Body of pancreas (tissue), 4 donors: ENCODE data around the gene SLC6A11. TPM values are rescaled to one million over a fixed set of nuclear protein-coding genes. Genes with fewer than 3 reads are reported as not detected.

ENCODE experiments used
- ATAC-seq: fragments of 150-250 bp; one replicate; pipeline ENCODE4 v1.9.1; 2016
- DNase-seq, 4 donors: peaks; one replicate each; pipeline ENCODE4 v3.0.0-alpha.2; 2019
- H3K27ac ChIP-seq, 4 donors: fragments of 200-600 bp; sonication (generic); 1 replicate in 3 of 4; 2 replicates in 1 of 4; pipeline versions ENCODE4 v1.5.1 to v1.6.1; 2016 to 2019; ENCODE audit warnings: mild to moderate bottlenecking in 1 of 4, mixed read lengths in 1 of 4, moderate library complexity in 1 of 4
- H3K27me3 ChIP-seq, 2 donors: fragments of 200-600 bp; sonication (generic); one replicate each; pipeline ENCODE4 v1.6.0; 2016; ENCODE audit warnings: mild to moderate bottlenecking in 1 of 2
- H3K36me3 ChIP-seq, 2 donors: fragments of 200-600 bp; sonication (generic); replicated peaks in 1 of 2; 2 replicates each; pipeline ENCODE4 v1.5.1; 2016; ENCODE audit warnings: low read depth in 2 of 2; ENCODE audit not compliant: insufficient read depth in 1 of 2
- H3K4me1 ChIP-seq: fragments of 200-600 bp; sonication (generic); one replicate; pipeline ENCODE4 v1.6.0; 2016
- H3K4me3 ChIP-seq, 2 donors: fragments of 200-600 bp; sonication (generic); 1 replicate in 1 of 2; 2 replicates in 1 of 2; pipeline ENCODE4 v1.5.1; 2016 to 2019
- H3K9me3 ChIP-seq, 3 donors: fragments of 200-600 bp; sonication (generic); 1 replicate in 2 of 3; 2 replicates in 1 of 3; pipeline ENCODE4 v1.5.1; 2016
- CTCF ChIP-seq, 7 experiments: fragments of 450-650 bp in 4 of 7; fragments of 200-600 bp in 3 of 7; sonication (generic) in 3 of 7; IDR thresholded peaks; one replicate each; pipeline ENCODE4 v1.5.1; 2016 to 2019; ENCODE audit warnings: antibody characterized with exemption in 7 of 7
- POLR2A ChIP-seq, 3 donors: fragments of 450-650 bp; IDR thresholded peaks; one replicate each; pipeline ENCODE4 v1.6.1; 2016; ENCODE audit warnings: antibody characterized with exemption in 3 of 3, mild to moderate bottlenecking in 2 of 3
- WGBS, 2 donors: methylation state at CpG; one replicate each; pipeline ENCODE4 v1.1.5; 2017; 5-methylcytosine and 5-hydroxymethylcytosine counted together
- intact Hi-C: fragments of 100-400 bp; cut with DNase I; formaldehyde crosslinking; loops from one replicate; pipeline ENCODE4 v1.15.1; 2023
- total RNA-seq, 2 donors: library from RNA; depleted of rRNA; stranded (reverse); fragments of >200 nt; gene quantifications; one replicate each; pipeline ENCODE4 v1.1.0, GENCODE V29; 2016

Gene SLC6A11
- total RNA-seq, 2 donors from 2014 or later: 0.52 TPM; not detected in 1

- no peak for DNase-seq
- WGBS, 2 donors: 48 to 58% methylated on average over 5 of the region's 5 CpGs
- Histone ChIP-seq H3K27me3 (no peaks in the 10 kb centered on the region), H3K4me3 (no peak overlapping the region), H3K4me1 (peaks cover 7% of the 10 kb centered on the region), H3K36me3 (no peaks in the 10 kb centered on the region), H3K9me3 (no peaks in the 10 kb centered on the region), H3K27ac (no peak overlapping the region)
- TF ChIP-seq POLR2A (IDR thresholded peaks at IDR 0.05) (no peak), CTCF (IDR thresholded peaks at IDR 0.05) (no peak)
- intact Hi-C loops: no loop called here
- no peak for ATAC-seq
These were observed 170.6 kb downstream of the SLC6A11 start for GRCh38 chr3:10986592-10986991.

- H3K27ac ChIP-seq: no peak overlapping the region
- 55 to 63% methylated on average over 8 to 9 of the region's 9 CpGs for WGBS, 2 donors
- H3K4me3 ChIP-seq: no peak overlapping the region
- peaks cover 0 to 7% of the 10 kb centered on the region in 2 donors for H3K27me3 ChIP-seq
- ATAC-seq: no peak
- no peak for DNase-seq
- intact Hi-C loops: no loop called here
- H3K9me3 ChIP-seq: no peaks in the 10 kb centered on the region
- TF ChIP-seq POLR2A (IDR thresholded peaks at IDR 0.05) (no peak), CTCF (IDR thresholded peaks at IDR 0.05) (no peak)
- H3K4me1 ChIP-seq: peaks cover 15% of the 10 kb centered on the region
- no peaks in the 10 kb centered on the region for H3K36me3 ChIP-seq
These were observed 172.1 kb downstream of the SLC6A11 start for GRCh38 chr3:10988001-10988665.

GRCh38 chr3:10988991-10989484, 173.0 kb downstream of the SLC6A11 start:
- Histone ChIP-seq H3K4me3 (no peak overlapping the region), H3K4me1 (peaks cover 12% of the 10 kb centered on the region), H3K27ac (no peak overlapping the region), H3K27me3 (peaks cover 0 to 10% of the 10 kb centered on the region in 2 donors), H3K9me3 (no peaks in the 10 kb centered on the region), H3K36me3 (no peaks in the 10 kb centered on the region)
- ATAC-seq: no peak
- 61 to 65% methylated on average over 7 of the region's 7 CpGs for WGBS, 2 donors
- intact Hi-C loops: no loop called here
- no peak for TF ChIP-seq POLR2A (IDR thresholded peaks at IDR 0.05)
- no peak for TF ChIP-seq CTCF (IDR thresholded peaks at IDR 0.05)
- no peak for DNase-seq

Other genes starting within 250 kb of the SLC6A11 start
- gene SLC6A1, start 176.5 kb downstream of the SLC6A11 start, total RNA-seq: under 1 TPM; 0.26 to 0.66 TPM